ENCODE data around the gene RMDN3.
A peak's percentile ranks its signal among the peaks of the same experiment; 100 is the strongest.

Gene RMDN3

GRCh38 chr15:40721701-40722100, 33.4 kb downstream of the RMDN3 start:
- no peaks in the 10 kb centered on the region for H3K4me1 ChIP-seq (ENCODE audit: insufficient read depth, insufficient read length)
- H3K9me3 ChIP-seq (ENCODE audit: insufficient read depth, low read length) = no peaks in the 10 kb centered on the region
- TF ChIP-seq ZNF274 (IDR thresholded peaks at IDR 0.05; ENCODE audit: low read depth, low read length) (no peak), SUZ12 (IDR thresholded peaks at IDR 0.05; ENCODE audit: extremely low read depth, insufficient read depth, insufficient read length) (no peak), YY1 (IDR thresholded peaks at IDR 0.05; ENCODE audit: insufficient read depth, insufficient read length) (no peak)
- H3K27me3 ChIP-seq (ENCODE audit: insufficient read depth, insufficient read length) = no peaks in the 10 kb centered on the region
- peaks cover 17% of the 10 kb centered on the region for H3K36me3 ChIP-seq (ENCODE audit: insufficient read depth, insufficient read length, low read length)
- no peak for DNase-seq (ENCODE audit: low read depth, low spot score)
- no peak overlapping the region for H3K9ac ChIP-seq (ENCODE audit: insufficient read length, low read depth)
- H3K4me3 ChIP-seq (ENCODE audit: insufficient read length, low read depth) = no peak overlapping the region

DNA sequence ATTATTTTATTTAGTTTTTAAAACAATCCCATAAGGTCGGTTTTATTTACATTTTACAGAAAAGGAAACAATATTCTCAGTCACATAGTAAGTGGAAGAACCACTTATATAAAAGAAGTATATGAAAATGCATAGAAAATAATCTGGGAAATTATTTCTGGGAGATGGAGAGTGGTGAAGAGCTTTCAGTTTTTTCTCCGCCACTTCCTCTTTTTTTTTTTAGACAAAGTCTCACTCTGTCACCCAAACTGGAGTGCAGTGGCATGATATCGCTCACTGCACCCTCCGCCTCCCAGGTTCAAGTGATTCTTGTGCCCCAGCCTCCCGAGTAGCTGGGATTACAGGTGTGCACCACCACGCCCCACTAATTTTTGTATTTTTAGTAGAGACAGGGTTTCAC, 38.9 kb downstream of the RMDN3 start:
- Histone ChIP-seq H3K9ac (ENCODE audit: insufficient read length, low read depth) (no peak overlapping the region), H3K36me3 (ENCODE audit: insufficient read depth, insufficient read length, low read length) (peaks cover 30% of the 10 kb centered on the region), H3K9me3 (ENCODE audit: insufficient read depth, low read length) (no peaks in the 10 kb centered on the region), H3K27me3 (ENCODE audit: insufficient read depth, insufficient read length) (no peaks in the 10 kb centered on the region), H3K4me1 (ENCODE audit: insufficient read depth, insufficient read length) (no peaks in the 10 kb centered on the region), H3K4me3 (ENCODE audit: insufficient read length, low read depth) (no peak overlapping the region)
- DNase-seq (ENCODE audit: low read depth, low spot score) = no peak
- TF ChIP-seq YY1 (IDR thresholded peaks at IDR 0.05; ENCODE audit: insufficient read depth, insufficient read length) (no peak), SUZ12 (IDR thresholded peaks at IDR 0.05; ENCODE audit: extremely low read depth, insufficient read depth, insufficient read length) (no peak), ZNF274 (IDR thresholded peaks at IDR 0.05; ENCODE audit: low read depth, low read length) (no peak)

DNA sequence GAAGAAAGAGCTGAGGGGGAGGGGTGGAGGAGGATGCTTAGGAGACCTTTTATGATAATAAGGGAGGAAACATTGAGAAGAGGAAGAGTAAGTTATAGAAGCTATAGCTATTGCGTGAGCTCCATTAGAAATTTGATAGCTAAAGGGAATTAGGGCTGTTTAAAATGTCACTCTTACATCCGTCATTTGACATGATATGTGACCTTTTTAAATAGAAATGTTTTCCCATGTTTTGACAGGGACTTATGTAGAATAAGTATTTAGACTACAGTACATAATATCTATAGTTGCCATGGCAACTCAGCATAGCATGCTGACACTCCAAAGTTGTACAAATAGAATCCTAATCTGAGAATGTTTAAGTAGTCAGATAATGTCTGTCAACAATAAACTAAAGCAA, 40.9 kb downstream of the RMDN3 start:
- no peaks in the 10 kb centered on the region for H3K27me3 ChIP-seq (ENCODE audit: insufficient read depth, insufficient read length)
- H3K36me3 ChIP-seq (ENCODE audit: insufficient read depth, insufficient read length, low read length) = peaks cover 34% of the 10 kb centered on the region

DNA sequence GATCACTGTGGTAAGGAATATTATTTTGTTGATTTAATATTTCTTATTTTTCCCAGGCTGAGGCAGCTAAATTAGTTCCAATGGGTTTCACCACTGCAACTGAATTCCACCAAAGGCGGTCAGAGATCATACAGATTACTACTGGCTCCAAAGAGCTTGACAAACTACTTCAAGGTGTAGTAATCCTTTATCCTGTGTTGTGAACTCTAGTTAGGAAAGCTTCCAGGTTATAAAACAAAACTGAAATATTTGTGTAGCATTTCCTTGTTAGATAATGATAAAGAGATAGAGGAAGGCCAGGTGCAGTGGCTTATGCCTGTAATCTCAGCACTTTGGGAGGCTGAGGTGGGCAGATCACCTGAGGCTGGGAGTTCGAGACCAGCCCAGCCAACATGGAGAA, 48.9 kb downstream of the RMDN3 start:
- no peaks in the 10 kb centered on the region for H3K4me1 ChIP-seq (ENCODE audit: insufficient read depth, insufficient read length)
- no peak overlapping the region for H3K9ac ChIP-seq (ENCODE audit: insufficient read length, low read depth)
- no peaks in the 10 kb centered on the region for H3K27me3 ChIP-seq (ENCODE audit: insufficient read depth, insufficient read length)
- no peak for DNase-seq (ENCODE audit: low read depth, low spot score)
- H3K36me3 ChIP-seq (ENCODE audit: insufficient read depth, insufficient read length, low read length) = peaks cover 48% of the 10 kb centered on the region
- no peak overlapping the region for H3K4me3 ChIP-seq (ENCODE audit: insufficient read length, low read depth)
- TF ChIP-seq SUZ12 (IDR thresholded peaks at IDR 0.05; ENCODE audit: extremely low read depth, insufficient read depth, insufficient read length) (no peak), YY1 (IDR thresholded peaks at IDR 0.05; ENCODE audit: insufficient read depth, insufficient read length) (no peak), ZNF274 (IDR thresholded peaks at IDR 0.05; ENCODE audit: low read depth, low read length) (no peak)
- no peaks in the 10 kb centered on the region for H3K9me3 ChIP-seq (ENCODE audit: insufficient read depth, low read length)

More for the DNA sequence above, 40.9 kb downstream of the RMDN3 start:
- TF ChIP-seq ZNF274 (IDR thresholded peaks at IDR 0.05; ENCODE audit: low read depth, low read length) = no peak
- no peak for DNase-seq (ENCODE audit: low read depth, low spot score)
- no peaks in the 10 kb centered on the region for H3K9me3 ChIP-seq (ENCODE audit: insufficient read depth, low read length)
- H3K4me1 ChIP-seq (ENCODE audit: insufficient read depth, insufficient read length) = no peaks in the 10 kb centered on the region
- H3K4me3 ChIP-seq (ENCODE audit: insufficient read length, low read depth) = no peak overlapping the region
- no peak overlapping the region for H3K9ac ChIP-seq (ENCODE audit: insufficient read length, low read depth)

- H3K27me3 ChIP-seq (ENCODE audit: insufficient read depth, insufficient read length) = no peaks in the 10 kb centered on the region
- H3K9ac ChIP-seq (ENCODE audit: insufficient read length, low read depth) = no peak overlapping the region
- DNase-seq (ENCODE audit: low read depth, low spot score) = no peak
- H3K9me3 ChIP-seq (ENCODE audit: insufficient read depth, low read length) = no peaks in the 10 kb centered on the region
- no peaks in the 10 kb centered on the region for H3K4me1 ChIP-seq (ENCODE audit: insufficient read depth, insufficient read length)
- TF ChIP-seq YY1 (IDR thresholded peaks at IDR 0.05; ENCODE audit: insufficient read depth, insufficient read length) = no peak
- TF ChIP-seq ZNF274 (IDR thresholded peaks at IDR 0.05; ENCODE audit: low read depth, low read length) = no peak
- TF ChIP-seq SUZ12 (IDR thresholded peaks at IDR 0.05; ENCODE audit: extremely low read depth, insufficient read depth, insufficient read length) = no peak
- peaks cover 60% of the 10 kb centered on the region for H3K36me3 ChIP-seq (ENCODE audit: insufficient read depth, insufficient read length, low read length)
- H3K4me3 ChIP-seq (ENCODE audit: insufficient read length, low read depth) = no peak overlapping the region
Measured at GRCh38 chr15:40702077-40702476, 53.0 kb downstream of the RMDN3 start.

- H3K9ac ChIP-seq (ENCODE audit: insufficient read length, low read depth) = no peak overlapping the region
- DNase-seq (ENCODE audit: low read depth, low spot score) = no peak
- H3K9me3 ChIP-seq (ENCODE audit: insufficient read depth, low read length) = no peaks in the 10 kb centered on the region
- peaks cover 41% of the 10 kb centered on the region for H3K36me3 ChIP-seq (ENCODE audit: insufficient read depth, insufficient read length, low read length)
- H3K4me1 ChIP-seq (ENCODE audit: insufficient read depth, insufficient read length) = no peaks in the 10 kb centered on the region
- H3K27me3 ChIP-seq (ENCODE audit: insufficient read depth, insufficient read length) = no peaks in the 10 kb centered on the region
- H3K4me3 ChIP-seq (ENCODE audit: insufficient read length, low read depth) = no peak overlapping the region
- TF ChIP-seq ZNF274 (IDR thresholded peaks at IDR 0.05; ENCODE audit: low read depth, low read length) (no peak), YY1 (IDR thresholded peaks at IDR 0.05; ENCODE audit: insufficient read depth, insufficient read length) (no peak), SUZ12 (IDR thresholded peaks at IDR 0.05; ENCODE audit: extremely low read depth, insufficient read depth, insufficient read length) (no peak)
Measured at GRCh38 chr15:40697916-40698315, 57.1 kb downstream of the RMDN3 start.

GRCh38 chr15:40696228-40696627, 58.8 kb downstream of the RMDN3 start:
- peak overlapping the region; percentile 92 for H3K4me3 ChIP-seq (ENCODE audit: insufficient read length, low read depth)
- H3K9ac ChIP-seq (ENCODE audit: insufficient read length, low read depth) = peak overlapping the region; percentile 94
- H3K9me3 ChIP-seq (ENCODE audit: insufficient read depth, low read length) = no peaks in the 10 kb centered on the region
- no peaks in the 10 kb centered on the region for H3K4me1 ChIP-seq (ENCODE audit: insufficient read depth, insufficient read length)
- TF ChIP-seq SUZ12 (IDR thresholded peaks at IDR 0.05; ENCODE audit: extremely low read depth, insufficient read depth, insufficient read length) (no peak), YY1 (IDR thresholded peaks at IDR 0.05; ENCODE audit: insufficient read depth, insufficient read length) (no peak), ZNF274 (IDR thresholded peaks at IDR 0.05; ENCODE audit: low read depth, low read length) (no peak)
- H3K27me3 ChIP-seq (ENCODE audit: insufficient read depth, insufficient read length) = no peaks in the 10 kb centered on the region
- no peak for DNase-seq (ENCODE audit: low read depth, low spot score)
- peaks cover 38% of the 10 kb centered on the region for H3K36me3 ChIP-seq (ENCODE audit: insufficient read depth, insufficient read length, low read length)

DNA sequence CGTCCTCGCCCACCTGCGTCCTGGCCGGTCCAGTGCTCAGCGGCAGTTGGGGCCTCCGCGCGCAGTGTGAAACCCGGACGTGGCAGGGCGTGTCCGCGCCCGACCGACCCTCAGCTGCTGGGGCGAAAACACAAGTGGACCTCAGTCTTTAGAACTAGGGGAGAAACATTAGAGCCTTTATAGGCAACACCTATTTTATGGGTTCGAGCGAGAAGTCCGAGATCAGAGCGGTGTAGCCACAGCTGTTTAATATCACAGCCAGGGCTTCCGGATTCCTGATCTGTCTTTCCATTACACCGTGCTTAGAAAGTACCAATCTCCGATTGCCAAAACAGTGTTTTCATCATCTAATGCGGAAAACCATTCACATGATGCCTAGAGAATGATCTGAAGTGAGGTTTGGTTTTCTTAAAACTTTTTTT, 59.6 kb downstream of the RMDN3 start:
- Histone ChIP-seq H3K9ac (ENCODE audit: insufficient read length, low read depth) (peak overlapping the region; percentile 94), H3K4me3 (ENCODE audit: insufficient read length, low read depth) (peak overlapping the region; percentile 92), H3K4me1 (ENCODE audit: insufficient read depth, insufficient read length) (no peaks in the 10 kb centered on the region), H3K9me3 (ENCODE audit: insufficient read depth, low read length) (no peaks in the 10 kb centered on the region), H3K27me3 (ENCODE audit: insufficient read depth, insufficient read length) (no peaks in the 10 kb centered on the region), H3K36me3 (ENCODE audit: insufficient read depth, insufficient read length, low read length) (peaks cover 32% of the 10 kb centered on the region)
- no peak for TF ChIP-seq ZNF274 (IDR thresholded peaks at IDR 0.05; ENCODE audit: low read depth, low read length)
- no peak for DNase-seq (ENCODE audit: low read depth, low spot score)
